Progenitor cell of endocrine pancreas (in vitro differentiated cells): Measurements from ENCODE around the gene PIPOX. TPM values are rescaled to one million over a fixed set of nuclear protein-coding genes. Genes with fewer than 3 reads are reported as not detected.

ENCODE experiments used
- DNase-seq: peaks from one replicate; pipeline ENCODE4 v3.0.0; 2021; ENCODE audit warnings: low spot score; ENCODE audit not compliant: unreplicated experiment
- H3K27ac Mint-ChIP-seq: 2 replicates; pipeline ENCODE4 v1.8.0; 2021; ENCODE audit warnings: mild to moderate bottlenecking, moderate library complexity, mixed read lengths
- H3K27me3 Mint-ChIP-seq: 2 replicates; pipeline ENCODE4 v1.8.0; 2021; ENCODE audit warnings: mixed read lengths
- H3K36me3 Mint-ChIP-seq: 2 replicates; pipeline ENCODE4 v1.8.0; 2022; ENCODE audit warnings: mixed read lengths; ENCODE audit not compliant: insufficient read depth
- H3K4me1 Mint-ChIP-seq: 2 replicates; pipeline ENCODE4 v1.8.0; 2021; ENCODE audit warnings: low read depth, mixed read lengths
- H3K4me3 Mint-ChIP-seq: 2 replicates; pipeline ENCODE4 v1.8.0; 2021; ENCODE audit warnings: low read depth, mild to moderate bottlenecking, moderate library complexity, mixed read lengths
- H3K9me3 Mint-ChIP-seq: 2 replicates; pipeline ENCODE4 v1.8.0; 2021; ENCODE audit warnings: low read depth, mixed read lengths
- total RNA-seq: library from RNA; stranded (reverse); gene quantifications from 2 replicates; pipeline ENCODE4 v1.2.1, GENCODE V29; 2021
- TF ChIP-seq, protein P1 (sequence below): fragments of 200-600 bp; sonication (generic); IDR thresholded peaks from one replicate; pipeline ENCODE4 v1.5.0; 2021; ENCODE audit warnings: antibody characterized with exemption, mild to moderate bottlenecking; ENCODE audit not compliant: unreplicated experiment

PIPOX gene
- total RNA-seq, 1 donor from 2014 or later = 5.3 TPM

GRCh38 chr17:29005936-29006511 is 36.9 kb upstream of the PIPOX start, which contains the start of gene SEZ6:
Gene SEZ6, minus strand, starts transcription at chr17:29006033. Its CDS starts 164 bp downstream, at chr17:29005869.
- Mint-ChIP-seq H3K27me3 (peaks cover 58% of the 10 kb centered on the region), H3K4me3 (peak within 1 kb of the TSS; percentile 55), H3K36me3 (no peaks in the 10 kb centered on the region), H3K4me1 (peaks cover 28% of the 10 kb centered on the region), H3K9me3 (no peaks in the 10 kb centered on the region), H3K27ac (no peak within 1 kb of the TSS)
- TF ChIP-seq, protein P1, sequence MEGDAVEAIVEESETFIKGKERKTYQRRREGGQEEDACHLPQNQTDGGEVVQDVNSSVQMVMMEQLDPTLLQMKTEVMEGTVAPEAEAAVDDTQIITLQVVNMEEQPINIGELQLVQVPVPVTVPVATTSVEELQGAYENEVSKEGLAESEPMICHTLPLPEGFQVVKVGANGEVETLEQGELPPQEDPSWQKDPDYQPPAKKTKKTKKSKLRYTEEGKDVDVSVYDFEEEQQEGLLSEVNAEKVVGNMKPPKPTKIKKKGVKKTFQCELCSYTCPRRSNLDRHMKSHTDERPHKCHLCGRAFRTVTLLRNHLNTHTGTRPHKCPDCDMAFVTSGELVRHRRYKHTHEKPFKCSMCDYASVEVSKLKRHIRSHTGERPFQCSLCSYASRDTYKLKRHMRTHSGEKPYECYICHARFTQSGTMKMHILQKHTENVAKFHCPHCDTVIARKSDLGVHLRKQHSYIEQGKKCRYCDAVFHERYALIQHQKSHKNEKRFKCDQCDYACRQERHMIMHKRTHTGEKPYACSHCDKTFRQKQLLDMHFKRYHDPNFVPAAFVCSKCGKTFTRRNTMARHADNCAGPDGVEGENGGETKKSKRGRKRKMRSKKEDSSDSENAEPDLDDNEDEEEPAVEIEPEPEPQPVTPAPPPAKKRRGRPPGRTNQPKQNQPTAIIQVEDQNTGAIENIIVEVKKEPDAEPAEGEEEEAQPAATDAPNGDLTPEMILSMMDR = no peak
- peak; percentile 91 for DNase-seq

DNA sequence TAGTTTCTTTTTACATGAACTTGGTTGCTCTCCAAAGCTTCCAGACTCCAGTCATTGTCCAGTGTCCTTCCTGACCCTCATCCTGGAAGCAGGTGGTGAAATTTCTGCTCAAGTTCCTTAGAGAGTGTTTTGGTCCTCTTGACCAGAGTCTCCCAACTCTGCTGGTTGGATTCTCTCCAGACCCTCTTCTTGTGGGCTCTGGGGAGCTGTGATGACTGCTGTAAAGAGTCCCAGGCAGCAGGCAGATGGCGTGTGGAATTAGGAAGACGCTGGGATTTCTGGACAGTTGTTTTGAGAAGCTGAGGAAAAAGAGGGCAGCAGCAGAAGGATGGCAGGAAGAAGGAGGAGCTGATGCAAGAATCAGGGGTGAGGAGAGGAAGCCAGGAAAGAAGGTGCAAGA is 35.5 kb upstream of the PIPOX start:
- H3K4me1 Mint-ChIP-seq = peaks cover 28% of the 10 kb centered on the region
- H3K36me3 Mint-ChIP-seq = no peaks in the 10 kb centered on the region
- TF ChIP-seq, protein P1 = no peak
- H3K27me3 Mint-ChIP-seq = peaks cover 55% of the 10 kb centered on the region
- no peaks in the 10 kb centered on the region for H3K9me3 Mint-ChIP-seq
- H3K4me3 Mint-ChIP-seq = no peak overlapping the region
- no peak for DNase-seq
- H3K27ac Mint-ChIP-seq = no peak overlapping the region

- Mint-ChIP-seq H3K27ac (no peak overlapping the region), H3K4me1 (peaks cover 28% of the 10 kb centered on the region), H3K27me3 (peaks cover 53% of the 10 kb centered on the region)
Observed at GRCh38 chr17:29007860-29008455, 35.0 kb upstream of the PIPOX start.

GRCh38 chr17:29008591-29008990 is 34.4 kb upstream of the PIPOX start:
- TF ChIP-seq, protein P1 = no peak
- Mint-ChIP-seq H3K27ac (no peak overlapping the region), H3K9me3 (no peaks in the 10 kb centered on the region), H3K36me3 (no peaks in the 10 kb centered on the region), H3K4me3 (no peak overlapping the region), H3K27me3 (peaks cover 47% of the 10 kb centered on the region), H3K4me1 (peaks cover 28% of the 10 kb centered on the region)
- DNase-seq = no peak

More at GRCh38 chr17:29007860-29008455, 35.0 kb upstream of the PIPOX start:
- H3K4me3 Mint-ChIP-seq = no peak overlapping the region
- no peaks in the 10 kb centered on the region for H3K9me3 Mint-ChIP-seq
- TF ChIP-seq, protein P1 = no peak
- DNase-seq = no peak
- H3K36me3 Mint-ChIP-seq = no peaks in the 10 kb centered on the region

GRCh38 chr17:29010129-29010528 is 32.8 kb upstream of the PIPOX start:
- H3K36me3 Mint-ChIP-seq = no peaks in the 10 kb centered on the region
- H3K27me3 Mint-ChIP-seq = peaks cover 38% of the 10 kb centered on the region
- H3K27ac Mint-ChIP-seq = peak overlapping the region; percentile 26
- TF ChIP-seq, protein P1 = no peak
- peaks cover 36% of the 10 kb centered on the region for H3K4me1 Mint-ChIP-seq
- H3K4me3 Mint-ChIP-seq = no peak overlapping the region
- H3K9me3 Mint-ChIP-seq = no peaks in the 10 kb centered on the region
- DNase-seq = no peak
